GM21723 (cell line): ENCODE data around the gene ARHGAP22.

Source experiments
- ATAC-seq: cut with Tn5 transposase; IDR thresholded peaks from one replicate; pipeline ENCODE4 v1.9.1; 2021; ENCODE audit warnings: mild to moderate bottlenecking, moderate library complexity; ENCODE audit not compliant: unreplicated experiment

The ARHGAP22 gene

DNA sequence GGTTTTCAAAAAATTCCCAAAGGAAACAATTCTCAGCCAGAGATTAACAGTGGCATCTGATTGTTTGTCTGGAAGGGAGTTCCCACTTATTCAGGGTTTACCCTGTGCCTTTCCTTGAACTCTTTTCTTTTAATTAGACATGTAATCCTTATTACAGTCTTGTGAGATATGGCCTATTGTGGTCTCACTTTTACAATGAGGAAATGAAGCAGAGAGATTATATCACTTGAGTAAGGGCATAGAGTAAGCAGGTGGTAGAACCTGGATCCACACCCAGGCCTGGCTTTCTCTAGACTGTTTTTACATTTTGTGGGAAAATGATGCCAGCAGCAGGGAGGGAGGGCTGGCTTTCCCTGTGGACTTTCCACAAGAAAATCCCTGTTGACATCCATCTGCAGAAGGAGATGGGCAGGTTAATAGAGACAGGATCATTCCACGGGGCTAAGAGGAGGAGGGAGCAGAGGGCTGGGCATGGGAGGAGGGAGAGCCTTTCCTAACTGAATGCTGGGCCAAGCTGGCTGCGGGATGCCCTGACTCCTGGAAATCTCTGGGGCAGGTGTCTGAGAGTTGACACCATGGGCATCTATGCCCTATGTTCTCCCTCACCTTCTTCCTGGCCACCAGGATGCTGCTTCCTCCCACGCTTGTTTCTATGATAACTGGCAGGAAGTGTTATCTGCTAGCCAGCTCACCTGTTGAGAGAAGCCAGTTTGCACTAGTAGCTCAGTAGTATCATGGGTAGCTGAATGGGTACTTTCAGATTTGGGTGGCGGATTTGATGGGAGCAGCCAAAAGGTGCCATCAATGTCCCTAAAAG lies 28.7 kb upstream of the ARHGAP22 start:
- peak; percentile 41 for ATAC-seq

DNA sequence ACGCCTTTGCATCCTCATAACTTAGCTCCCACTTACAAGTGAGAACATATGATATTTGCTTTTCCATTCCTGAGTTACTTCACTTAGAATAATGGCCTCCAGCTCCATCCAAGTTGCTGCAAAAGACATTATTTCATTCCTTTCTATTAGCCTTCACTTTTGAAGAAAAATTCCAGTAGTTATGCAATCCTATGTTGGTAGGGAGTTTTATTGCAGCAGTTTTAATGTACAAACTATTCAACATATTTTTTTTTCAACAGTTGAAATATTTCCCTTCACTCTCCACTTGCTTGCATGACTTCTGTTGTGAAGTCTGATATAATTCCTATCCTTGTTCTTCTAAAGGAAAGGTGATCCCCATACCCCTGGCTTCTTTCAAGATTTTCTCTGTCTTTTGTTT lies 27.3 kb upstream of the ARHGAP22 start:
- ATAC-seq, result no peak

DNA sequence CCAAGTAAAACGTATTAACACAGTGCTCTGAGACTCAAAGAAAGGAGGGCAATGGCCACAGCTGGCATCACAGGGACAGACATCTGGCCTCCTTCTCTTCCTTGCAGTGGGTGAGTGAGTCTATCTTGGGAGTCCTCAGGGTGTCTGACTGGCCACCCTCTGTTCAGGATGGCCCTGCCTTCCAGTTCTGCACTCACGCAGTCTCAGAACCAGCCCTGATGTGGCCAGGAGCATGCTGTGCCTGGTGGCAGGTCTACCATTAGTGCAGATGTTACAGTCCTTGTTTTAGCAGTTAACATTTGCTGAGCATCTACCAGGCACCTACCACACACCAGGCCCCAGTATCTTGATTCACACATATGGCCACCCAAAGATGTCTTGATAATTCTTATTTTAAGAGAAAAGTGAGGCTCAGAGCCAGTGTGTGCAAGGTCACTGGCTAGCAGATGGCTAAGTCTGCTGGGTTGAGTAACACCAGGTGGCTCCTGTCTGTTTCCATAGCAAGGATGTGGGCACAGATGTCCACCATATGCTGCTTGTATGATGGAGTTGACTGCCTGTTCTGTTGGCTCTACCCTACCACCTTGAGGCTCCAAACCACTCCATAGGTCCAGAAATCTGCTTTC lies 23.2 kb upstream of the ARHGAP22 start:
- no peak for ATAC-seq

DNA sequence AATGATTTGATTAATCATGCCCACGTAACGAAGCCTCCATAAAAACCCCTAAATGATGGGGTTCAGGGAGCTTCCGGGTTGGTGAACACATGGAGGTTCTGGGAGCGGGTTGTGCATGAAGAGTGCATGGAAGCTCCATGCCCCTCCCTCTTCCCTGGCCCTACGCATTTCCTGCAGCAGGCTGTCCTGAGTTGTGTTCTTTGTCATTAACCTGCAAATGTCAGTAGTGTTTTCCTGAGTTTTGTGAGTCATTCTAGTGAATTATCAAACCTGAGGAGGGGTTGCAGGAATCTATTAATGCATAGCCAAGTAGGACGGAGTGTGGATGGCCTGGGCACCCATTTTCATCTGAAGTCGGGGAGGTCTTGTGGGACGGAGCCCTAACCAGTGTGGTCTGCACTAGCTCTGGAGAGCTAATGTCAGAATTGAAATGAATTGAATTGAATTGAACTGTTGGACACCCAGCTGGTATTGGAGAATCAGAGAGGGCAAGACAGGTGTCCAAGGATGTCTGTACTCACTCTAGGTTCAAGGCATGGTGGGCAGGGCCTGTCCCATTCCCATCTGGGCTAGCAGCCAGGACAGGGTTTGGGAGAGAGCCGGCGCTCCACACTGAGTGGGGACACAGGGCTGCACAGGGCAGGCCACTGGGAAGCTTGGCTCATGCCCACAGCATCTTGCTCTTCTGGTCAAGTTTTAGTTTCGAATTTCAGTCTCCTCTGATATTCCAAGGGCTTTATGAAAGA lies 22.3 kb upstream of the ARHGAP22 start:
- ATAC-seq, result no peak

DNA sequence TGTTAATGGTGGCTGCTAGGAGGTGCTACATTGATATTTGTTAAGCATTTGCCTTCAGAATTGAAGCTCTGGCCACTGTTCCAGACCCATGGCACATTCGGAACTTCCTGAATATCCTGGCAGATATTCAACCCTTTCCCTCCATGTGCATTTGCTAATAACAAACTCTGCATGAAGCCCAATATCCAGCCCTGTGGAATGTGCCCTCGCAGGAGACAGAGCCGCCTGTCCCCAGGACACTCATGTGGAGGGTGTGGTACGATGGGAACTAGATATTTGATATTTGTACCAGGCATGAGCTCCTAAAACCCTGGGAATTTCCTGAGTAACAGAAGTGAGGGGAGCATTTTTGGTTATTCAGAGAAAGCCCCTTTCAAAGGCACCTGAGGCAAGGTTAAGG lies 21.6 kb upstream of the ARHGAP22 start:
- ATAC-seq, result no peak

DNA sequence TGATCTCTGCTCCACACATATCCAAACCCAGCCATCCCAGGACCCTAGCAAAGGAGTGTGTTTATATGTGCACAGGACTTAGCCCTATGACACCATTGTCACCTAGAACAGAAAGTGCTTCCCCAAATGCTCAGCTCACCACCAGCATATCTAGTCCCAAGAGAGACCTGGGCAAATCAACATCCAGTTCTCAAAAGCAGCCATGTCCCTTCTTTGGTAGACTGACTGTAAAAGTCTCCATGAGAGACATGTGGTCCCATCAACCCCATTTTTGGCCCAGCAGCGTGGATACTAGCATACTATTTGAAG lies 20.9 kb upstream of the ARHGAP22 start:
- ATAC-seq, result no peak

DNA sequence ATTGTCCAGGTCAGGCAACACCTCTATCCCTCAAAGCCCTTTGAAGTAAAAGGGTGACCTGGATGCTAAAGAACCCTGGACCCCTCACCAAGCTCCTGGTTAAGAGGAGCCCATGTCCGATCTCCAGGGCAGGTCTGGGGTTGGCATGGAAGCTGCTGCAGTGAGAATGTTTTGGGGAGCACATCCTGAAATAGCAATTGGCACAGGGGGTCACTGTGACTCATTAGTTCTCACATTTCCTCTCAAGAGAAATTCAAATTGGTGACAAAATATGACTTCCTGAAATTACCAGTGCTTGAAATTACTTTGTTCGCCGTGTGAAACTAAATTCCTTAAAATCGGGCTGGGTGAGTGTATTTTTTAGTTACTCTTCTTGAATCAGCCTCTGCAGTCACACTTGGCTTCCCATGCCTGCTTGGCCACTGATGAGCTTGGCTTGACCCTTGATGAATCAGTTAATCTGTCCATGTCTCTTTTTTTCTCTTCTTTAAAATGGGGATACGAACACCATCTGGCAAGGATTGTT lies 18.8 kb upstream of the ARHGAP22 start:
- no peak for ATAC-seq

DNA sequence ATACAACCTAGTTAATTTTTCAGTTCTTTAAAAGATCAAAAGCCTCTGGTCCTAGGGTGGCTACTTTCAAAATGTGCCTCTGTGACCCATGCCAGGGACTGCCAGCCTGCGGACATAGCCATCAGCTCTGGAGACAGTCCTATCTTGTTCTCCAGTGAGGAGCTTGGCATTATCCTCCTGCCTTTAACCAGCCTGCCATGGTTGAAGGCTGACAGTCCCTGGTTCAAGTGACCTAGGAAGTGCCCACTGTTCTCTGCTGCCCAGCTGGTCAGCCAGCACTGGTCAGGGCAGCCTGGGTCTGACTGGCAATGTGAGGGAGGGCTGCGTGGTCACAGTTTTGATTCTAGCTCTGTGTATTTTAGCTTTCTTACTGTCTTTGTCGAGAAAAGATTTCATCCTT lies 18.1 kb upstream of the ARHGAP22 start:
- ATAC-seq, result no peak

DNA sequence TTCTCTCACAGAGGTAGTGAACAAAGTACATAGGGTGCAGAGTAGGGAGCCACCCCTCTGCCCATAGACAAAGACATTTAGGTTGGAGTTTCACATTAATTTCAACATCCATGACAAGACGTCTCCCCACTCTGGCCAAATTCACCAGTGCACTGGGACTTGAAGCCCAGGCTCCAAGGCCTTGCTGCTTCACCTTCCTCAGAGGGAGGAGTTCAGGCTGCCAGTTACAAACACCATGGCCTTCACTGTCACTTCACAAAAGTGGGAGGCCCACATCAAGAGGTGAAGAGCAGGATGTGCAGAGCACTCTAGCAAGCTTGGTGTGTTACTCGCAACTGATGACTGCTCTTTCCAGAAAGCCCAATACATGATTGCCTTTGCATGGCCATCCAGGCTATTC lies 15.8 kb upstream of the ARHGAP22 start:
- no peak for ATAC-seq

DNA sequence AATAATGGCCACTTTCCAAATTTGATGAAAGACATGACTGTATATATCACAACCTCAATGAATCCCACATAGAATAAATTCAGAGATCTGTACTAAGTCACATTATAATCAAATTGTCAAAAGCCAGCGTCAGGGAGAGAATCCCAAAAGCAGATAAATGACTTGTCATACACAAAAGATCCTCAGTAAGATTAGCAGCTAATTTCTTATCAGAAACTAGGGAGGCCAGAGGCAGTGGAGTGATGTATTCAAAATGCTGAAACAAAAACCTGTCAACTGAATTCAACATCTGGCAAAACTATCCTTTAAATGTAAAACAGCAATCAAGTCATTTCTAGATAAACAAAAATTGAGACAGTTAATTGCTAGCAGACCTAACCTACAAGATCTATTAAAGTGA lies 11.6 kb upstream of the ARHGAP22 start:
- ATAC-seq, result no peak

DNA sequence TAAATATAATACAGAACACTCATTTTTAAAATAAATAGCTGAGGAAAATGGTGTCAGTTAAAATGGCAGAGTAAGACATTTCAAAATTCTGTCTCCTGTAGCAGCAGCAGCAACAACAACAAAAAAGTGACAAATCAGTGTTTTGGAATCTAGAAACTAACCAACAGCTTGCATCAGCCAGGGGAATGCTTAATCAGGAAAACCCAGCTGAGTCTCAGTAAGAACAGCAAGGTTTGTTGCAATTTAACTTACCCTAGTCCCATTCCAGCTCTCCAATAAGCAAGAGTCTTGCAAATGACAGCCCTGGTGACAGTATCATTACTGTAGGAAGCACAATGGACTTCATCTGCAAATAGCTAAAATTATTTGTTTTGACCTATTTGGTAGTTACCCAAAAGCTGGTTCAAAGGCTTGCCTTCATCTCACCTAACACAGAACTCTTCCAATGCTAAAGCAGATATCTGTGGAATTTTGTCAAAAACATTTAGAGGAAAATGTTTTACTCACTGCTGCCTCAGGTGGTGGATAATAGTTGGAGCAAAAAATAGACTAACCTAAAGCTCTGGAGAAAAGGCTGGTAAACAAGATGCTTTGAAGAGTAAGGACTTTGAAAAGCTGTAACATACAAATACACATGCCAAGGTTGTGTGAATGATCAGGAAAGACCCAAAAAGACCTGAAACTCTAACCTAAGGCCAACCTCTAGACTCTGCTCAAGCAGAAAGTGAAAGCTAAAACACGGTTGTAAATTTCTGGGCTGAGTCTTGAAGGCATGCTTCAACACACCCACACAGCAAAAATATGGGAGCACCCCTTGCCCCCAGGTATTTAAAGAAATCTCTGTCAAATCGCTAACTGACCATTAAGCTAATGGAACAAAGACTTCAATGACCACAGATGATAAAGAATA lies 9.9 kb upstream of the ARHGAP22 start:
- ATAC-seq, result peak; percentile 89

DNA sequence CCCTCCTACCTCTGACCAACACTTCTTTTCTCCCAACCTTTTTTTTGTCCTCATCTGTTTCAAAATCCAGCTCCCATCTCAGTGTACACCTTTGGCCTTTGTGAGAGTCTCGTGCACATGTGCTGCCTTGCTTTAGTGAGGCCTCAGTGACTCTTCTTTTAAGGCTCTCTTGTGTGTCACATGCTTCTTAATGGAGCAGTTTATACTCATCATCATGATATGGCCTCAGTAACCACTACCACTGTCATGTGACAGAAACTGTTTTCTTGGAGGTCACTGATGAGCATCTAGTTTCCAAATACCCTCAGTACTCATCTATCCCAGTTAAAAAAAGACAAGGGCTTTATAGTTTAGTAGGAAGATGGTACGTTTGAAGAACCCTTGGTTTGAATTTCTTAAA lies 8.1 kb upstream of the ARHGAP22 start:
- no peak for ATAC-seq

DNA sequence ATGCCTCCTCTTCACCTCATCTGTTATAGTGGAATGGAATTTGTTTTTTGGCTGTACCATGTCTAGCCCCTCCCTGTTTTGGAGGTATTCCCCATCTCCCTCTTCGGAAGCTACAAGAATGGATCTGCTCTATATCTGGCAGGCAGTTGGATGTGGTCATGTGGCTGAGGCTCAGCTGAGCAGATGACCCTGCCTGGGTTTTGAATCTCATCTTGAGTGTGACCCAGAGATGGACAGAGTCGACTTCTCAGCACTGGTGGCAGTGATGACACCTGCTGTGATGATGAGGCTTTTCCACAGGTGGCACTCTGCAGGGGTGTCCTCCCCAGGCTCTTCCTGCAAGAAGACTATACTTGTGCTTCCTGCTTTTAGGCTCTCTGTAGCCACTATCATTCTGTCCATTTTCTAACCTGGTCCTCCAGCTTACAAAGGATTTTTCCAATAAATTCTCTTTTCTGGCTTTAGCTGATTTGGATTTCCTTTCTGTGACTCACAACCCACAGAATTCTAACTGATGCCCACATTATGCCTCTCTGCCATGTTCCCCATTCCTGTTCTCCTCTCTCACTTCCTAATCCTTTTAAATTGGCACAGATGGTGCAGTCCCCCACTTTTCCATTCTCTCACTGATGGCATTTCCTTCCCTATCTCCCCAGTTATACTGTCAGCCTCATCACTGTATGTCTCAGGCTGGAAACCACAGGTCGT lies 7.5 kb upstream of the ARHGAP22 start:
- ATAC-seq, result no peak

DNA sequence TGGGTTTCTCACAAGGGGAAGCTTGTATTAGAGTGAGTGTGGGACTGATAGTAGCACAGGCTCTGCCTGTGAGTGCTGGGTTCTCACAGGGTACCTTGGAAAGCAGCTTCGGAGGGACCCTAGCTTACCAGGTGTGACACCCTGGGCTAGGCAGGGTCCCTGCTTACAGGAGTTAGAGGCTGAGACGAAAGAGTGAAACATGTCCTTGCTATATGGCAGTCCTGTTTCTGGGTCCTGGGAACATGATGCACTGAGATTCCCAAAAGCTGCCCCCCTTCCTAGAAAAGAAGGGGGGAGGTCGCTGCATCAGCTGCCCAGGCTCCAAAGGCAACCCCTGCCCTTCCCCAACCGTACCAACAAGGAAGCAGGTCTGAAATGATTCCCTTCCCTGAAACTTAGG lies 6.3 kb upstream of the ARHGAP22 start:
- no peak for ATAC-seq

DNA sequence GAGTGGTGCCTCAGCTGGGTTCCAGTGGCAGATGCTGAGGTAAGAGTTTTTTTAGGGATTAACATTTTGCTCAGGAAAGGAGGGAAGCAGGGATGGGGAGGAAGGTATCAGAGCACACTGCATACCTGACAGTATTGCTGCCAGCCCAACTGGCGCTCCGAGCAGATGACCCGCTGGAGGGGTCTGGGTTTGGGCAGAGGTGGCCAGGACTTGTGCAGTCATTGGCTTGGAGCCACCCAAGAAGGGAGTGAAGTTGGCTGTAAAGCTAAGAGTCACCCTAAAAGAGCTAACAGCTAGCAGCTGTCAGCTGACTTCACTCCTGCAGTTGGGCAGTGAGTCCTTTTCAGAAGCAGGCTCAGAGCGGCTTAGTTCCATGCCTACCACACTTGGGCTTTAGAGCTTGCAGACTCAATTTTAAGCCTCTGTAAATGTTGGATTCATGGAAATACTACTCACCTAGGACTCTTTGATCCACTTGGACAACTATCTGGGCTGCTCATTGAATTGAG lies 5.8 kb upstream of the ARHGAP22 start:
- ATAC-seq, result no peak

DNA sequence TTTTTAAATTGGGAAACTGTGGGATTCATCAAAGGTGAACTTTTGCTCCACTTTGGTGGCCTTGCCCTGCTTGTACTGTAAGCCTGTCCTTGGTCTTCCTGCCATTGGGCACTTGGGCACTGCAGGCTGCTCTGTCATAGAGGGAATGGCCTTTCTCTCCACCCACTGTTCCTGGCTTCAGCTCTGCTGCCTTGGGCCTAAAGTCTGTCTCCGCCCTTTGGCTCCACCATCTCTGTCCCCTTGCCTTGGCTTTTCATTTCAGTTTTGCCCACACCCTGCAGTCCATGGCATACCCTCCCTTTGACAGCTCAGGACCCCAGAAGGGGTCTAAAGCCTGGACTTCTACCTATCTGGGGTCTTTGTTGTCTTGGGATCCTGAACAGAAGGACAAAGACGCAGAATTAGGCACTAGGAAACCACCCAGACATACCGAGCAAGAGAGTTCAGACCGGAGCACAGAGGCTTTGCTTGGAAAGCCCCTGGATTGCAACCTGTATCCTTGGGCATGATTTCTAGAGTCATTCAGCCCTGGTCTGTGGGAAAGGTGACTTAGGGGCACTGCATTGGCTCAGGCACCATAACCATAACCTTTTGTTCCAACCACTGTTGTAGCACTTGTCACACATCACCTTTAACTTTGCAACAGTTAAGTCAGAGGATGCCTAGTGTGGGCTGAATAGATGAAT lies 5.2 kb upstream of the ARHGAP22 start:
- no peak for ATAC-seq

DNA sequence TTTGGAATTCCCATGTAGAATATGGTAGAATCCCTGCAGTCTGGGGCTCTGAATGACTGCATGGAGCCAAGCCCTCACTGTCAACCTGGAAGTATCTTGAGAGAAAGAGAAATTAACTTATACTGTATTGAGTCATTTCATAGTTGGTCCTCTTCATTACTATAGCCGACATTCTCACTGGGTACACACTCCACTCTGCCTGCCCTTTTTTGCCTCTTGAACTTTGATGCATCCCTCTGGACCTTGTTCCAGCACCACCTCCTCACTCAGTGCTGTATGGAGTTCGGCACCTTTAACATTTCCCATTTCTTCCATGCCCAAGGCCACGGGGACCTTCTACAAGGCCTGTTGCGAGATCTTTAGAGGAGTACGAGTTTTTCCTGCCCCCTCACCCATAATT lies 4.6 kb upstream of the ARHGAP22 start:
- no peak for ATAC-seq

DNA sequence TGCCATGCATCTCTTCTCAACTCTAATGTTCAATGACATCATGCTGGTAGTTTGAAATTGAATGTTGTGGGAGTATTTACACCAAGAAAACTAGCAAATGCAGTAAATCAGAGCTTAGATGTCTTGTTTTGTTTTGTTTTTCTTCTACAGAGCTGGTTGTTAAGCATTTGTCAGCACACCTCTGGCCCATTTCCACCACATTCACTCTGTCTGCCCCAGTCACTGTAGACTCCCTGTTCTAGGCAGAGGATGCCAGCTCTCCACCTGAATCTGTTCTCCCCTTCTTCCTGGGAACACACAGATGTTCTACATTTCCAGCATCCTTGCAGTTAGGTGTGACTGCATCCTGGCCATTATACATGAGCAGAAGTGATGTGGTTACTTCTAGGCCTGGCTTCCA lies 4.1 kb upstream of the ARHGAP22 start:
- no peak for ATAC-seq

DNA sequence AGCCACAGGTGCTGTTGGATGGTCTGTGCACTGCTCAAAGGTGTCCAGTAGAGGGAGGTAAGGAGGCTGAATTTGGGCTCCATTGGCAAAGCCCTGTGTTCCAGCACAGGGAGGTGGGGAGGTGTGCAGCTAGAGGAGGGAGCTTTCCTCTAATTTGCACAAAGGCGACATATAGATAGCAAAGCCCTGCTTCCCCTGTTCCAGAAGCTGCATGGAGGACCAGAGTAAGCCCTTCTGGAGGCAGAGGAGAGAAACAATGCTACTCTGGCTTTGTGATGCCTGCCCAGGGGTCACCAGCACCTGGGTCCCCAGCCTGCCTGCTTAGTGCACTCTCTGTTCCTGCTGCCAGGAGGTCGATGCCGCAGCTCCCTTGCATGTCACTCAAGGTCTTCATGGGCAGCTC lies 3.4 kb upstream of the ARHGAP22 start:
- ATAC-seq, result peak; percentile 92
